ENCODE results near the gene CLBA1.

Gene CLBA1

DNA sequence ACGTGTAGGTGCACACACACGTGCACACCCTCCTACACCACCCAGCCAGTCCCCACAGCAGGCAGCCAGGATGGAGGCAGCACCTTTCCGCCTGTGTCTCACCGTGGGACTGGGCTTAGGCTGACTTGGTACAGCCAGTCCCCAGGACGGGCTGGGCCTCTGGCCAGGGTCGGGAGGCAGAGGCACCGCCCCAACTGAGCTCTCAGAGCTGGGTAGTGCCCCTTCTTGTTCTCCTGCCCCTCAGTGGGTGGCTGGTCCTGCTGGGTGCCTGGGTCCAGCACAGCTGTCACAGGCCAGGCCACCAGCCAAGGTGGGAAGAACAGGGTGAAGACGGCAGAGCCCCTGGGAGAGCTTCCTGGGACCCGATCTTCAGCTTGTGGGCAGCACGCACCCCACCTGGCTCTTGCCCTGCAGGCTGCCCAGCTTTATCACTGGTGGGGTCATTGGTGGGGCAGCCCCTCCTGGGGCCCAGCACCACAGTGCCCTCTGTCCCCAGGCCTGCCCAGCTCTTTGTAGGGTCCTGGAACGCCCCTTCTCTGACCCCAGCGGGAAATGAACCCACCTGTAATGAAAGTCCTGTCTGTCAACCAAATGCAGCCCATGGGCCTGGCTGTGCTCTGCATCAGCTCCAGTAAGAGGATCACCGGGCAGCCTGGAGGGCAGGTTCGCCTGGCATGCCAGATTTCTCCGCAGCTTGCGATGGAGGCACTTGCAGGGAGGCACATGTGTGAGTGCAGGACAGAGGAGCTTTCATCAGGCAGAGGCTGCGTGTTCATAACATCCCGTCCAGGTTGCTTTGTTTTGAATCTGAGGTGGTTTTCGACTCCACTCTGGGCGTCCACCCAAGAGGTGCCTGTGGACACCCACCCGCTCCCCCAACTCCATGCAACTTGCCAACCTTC, 20.6 kb downstream of the CLBA1 start:
- DNase-seq = no peak

DNA sequence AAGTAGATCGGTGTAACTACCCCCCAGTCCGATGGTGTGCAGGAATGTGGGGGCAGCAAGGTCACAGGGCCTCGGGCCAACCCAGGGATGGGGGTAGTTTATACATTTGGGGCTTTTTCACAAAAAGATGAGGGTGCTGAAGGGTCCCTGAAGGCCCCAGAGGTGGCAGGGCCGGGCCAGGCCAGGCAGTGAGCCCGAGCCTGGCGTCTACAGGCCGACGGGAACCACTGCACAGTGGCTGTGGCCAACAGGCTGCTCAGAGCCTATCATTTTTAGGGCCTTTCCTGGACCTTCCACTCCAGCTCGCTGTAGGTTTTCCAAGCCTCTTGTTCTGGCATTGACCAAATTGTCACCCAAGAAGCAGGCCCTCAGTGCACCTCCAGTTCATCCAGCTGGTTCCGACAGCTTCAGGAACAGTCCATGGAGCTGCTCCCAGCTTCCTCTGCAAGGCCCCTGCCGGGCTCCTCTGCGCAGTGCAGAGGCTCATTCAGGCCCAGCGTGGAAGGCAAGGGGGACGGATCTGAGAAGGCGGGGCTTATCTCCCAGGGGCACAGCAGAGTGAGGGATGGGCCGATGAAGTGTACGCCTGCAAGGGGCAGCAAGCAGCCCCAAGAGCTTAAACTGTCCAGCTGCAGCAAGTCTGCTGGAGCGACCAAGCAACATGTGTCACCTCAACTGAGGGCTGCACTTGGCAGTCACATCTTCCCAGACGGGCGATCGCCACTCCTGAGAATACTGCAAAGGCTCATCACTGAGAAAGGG, 21.4 kb downstream of the CLBA1 start:
- no peak for DNase-seq

DNA sequence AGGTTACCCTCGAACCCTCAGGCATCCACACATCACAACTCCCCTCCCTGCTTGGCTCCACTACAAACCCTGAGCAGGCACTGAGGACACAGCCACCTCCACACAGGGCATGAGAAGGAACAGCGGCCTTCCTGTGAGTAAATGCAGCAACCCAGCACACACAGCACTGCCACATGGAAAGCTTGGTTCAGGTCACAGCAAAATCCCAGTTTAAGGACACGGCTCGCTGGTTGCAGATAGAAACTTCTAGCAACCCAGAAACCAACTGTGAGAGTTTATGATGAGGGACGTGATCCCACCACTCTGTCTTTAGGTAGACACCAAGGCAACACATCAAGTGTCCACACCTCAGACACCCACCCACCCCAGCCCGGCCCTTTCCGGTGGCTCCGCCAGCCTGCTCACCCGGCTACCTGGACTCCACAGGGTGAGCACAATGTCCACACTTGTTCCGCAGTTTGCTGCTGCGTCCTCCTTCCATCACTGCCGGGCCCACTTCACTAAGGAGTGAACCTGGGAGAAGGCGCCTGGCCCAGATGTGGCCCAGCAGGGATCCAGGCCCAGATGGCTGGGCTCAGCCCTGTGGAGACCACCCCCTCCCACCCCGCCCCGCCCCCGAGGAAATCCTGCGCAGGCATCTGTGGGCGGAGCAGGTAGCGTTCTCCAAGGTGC, 22.1 kb downstream of the CLBA1 start:
- no peak for DNase-seq

DNA sequence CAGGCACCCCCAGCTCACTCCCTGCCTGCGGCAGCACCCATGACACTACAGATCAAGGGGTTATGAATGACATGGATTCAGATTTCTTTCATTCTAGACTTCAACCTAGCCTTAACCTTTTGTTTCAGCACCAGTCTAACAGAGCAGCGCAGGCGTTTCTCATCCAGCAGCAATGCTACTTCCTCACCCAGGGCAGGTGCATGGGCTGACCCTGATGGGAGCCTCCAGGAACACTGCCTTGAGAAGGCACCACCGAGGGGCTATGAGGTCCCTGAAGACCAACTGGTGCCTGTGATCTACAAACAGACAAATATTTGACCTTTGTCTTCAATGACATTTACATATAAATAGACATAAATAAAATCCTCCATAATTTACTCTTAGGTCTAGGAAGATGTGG, 24.5 kb downstream of the CLBA1 start:
- DNase-seq = no peak

DNA sequence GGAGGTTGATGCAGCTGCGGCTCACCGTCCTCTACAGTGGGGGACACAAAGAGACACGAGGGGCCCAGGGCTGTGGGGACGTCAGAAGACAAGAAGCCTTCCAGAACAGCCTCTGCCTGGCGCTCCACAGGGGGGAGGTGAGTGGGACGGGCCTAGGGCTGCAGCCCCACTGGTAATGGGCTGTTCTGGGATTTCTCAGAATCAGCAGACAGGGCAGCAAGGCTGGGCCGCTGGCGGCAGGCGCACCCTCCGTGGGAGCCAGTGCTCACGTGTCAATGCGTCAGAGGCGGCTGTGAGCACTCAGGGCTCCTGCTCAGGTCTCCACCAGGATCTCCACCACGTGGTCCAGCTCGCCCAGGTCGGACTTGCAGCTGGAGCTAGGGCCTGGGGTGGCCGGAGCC, 25.3 kb downstream of the CLBA1 start:
- DNase-seq = no peak

DNA sequence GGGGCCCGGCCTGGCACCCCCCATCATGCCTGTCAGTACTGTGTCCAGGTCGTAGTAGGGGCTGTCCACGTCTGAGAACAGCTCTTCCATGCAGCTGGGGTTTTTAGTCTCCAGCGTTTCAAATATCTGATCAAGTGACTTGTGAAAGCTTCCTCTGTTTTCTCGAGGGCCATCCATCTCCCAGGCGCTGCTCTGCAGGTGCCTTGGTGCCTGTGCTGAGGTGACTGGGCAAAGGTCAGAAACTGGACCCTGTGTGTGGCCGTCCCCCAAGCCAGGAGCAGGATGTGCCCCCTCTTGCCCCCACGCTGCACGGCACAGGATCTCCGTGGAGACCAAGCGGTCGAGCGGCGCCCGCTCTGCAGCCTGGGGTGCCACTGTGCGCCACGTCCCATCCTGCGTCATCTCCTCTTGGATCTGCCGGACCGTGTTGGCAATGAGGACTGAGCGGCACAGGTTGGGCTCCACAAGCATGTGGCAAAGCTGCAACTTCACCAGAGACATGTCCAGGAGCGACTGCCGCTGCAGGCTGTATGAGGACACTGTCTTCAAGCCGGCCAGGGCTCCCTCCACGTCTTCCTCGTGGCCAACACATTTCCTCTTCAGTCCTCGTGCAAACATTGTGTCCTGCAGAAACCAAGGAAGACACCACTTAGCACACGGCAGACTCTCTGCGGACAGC, 25.9 kb downstream of the CLBA1 start:
- no peak for DNase-seq

DNA sequence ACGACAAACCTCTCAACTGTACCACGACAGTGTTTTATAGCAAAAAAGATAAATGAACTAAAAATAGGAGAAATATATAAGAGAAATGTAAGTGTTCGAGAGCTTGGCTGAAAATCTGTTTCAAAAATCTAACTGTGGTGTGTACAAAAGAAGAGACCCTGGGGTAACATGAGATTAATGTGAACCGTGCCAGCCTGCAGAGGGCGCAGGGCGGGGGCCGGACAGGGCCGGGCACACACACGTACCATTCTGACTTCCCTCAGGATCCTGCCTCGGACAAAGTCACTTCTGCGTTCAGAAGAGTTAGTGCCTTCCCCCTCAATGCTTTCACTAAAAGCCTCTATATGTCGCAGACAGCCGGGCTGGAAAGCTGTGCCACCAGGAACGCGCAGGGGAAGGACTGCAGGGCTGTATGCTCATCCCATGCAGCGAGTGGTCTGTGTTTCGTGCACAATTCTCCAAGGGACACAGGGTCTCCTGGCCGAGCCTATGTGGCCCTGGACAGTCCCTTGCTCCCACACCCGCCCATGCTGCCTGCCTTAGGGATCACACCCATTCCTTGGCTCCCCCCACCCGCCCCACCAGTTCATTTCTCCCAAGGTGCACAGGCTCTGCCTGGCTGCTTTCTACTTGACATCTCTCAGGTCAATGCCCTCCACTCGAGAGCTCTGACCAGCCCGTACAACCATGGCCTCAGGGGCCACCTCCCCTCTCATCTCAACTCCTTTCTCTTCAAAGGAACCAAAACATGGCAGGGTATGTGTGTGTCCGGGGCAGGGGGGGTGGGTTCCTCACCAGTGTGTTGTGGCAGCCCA, 26.8 kb downstream of the CLBA1 start:
- no peak for DNase-seq

DNA sequence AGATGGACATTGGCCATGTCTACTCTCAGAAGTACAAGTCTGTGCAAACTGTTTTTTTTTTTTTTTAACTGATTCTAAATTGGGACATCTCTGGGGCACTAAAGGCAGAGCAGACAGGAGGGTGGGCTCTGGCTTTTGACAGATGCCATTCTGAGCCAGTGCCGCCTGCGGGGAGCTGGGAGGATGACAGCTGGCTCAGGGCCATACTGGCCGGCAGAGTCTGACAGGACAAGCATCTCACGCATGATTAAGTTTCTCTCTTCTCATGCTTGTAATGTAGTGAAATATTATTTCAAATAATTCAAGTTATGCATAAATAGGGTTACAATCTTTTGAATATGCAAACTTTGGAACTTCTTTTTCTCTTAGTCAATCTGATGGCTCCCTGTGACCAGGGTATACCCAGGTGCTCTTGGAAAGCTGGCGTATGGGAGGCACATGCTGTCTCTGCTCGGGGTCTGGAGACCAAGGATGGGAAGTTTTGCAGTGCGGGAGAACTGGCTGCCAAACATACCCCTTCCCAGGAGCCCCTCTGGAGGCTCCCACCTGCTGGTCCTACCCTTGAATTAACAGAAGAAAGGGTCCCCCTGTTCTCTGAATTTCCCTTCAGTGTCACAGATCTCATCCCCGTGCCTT, 27.7 kb downstream of the CLBA1 start:
- no peak for DNase-seq

DNA sequence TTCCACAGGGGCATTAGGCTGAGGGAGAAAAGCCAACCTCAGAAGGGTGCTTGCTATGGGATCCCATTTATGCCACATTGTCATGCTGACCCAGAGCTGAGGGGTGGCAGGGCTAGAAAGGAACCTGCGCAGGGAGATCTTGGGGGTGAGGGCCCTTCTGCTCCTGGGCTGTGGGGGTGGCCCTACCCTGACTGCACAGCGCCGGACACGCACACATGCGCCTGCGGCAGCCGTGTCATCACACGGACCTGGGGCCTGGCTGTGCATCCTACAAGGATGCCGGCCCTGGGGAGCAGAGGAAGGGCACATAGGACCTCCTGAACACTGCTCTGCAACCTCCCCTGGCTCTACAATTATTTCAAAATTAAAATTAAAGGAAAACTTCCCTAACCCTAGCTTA, 28.4 kb downstream of the CLBA1 start:
- DNase-seq = no peak

DNA sequence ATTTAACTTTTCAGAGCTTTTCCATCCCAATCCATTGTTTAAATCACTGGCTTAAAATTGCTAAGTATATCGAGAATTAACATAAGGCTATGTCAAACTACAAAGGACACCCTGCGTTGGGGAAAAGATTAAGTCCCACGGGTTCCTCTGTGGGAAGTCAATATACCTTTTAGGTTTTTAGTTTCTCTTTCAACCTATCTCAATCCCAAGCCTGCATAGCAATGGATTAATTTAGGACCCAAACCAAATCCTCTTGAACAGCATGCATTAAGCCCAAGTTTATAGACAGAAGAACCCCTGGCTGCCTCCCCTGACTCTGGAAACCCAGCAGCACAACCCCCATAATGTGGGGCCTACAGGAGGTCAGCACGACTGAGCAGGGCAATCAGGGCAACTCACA, 29.0 kb downstream of the CLBA1 start:
- no peak for DNase-seq

DNA sequence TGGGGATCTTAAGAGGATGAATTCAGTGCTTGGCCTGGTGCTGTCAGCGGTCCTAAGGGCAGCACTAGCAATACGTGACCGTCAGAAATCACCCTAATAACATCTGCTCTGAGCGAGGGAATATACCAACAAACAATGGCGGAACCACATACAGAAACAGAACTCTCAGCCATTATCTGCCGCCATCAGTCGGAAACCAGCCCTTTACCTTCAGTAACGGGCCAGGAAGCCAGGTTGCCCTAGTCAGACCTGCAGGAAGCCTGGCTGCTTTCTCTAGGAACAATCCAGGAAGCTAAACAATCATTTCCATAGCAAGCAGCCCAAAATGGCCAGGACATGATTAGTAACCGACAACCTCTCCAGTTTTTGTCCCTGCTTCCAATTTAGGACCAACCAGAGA, 29.7 kb downstream of the CLBA1 start:
- no peak for DNase-seq

DNA sequence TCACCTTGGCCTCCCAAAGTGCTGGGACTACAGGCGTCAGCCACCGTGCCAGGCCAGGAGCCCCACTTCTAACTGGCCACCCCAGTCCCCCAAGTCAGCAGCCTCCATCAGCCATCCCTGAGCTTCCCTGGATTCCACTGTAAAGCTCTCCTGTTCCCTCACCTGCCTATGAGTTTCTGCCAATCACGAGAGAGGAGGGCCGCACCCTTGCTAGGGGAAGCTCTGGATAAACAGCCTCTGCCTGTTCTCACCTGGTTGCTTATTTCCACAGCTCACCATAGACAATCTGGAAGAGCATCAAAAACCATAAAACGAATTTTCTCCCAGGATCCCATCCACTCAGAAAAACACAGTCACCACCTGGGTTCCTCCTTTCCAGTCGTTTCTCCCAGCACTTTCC, 30.3 kb downstream of the CLBA1 start:
- no peak for DNase-seq

DNA sequence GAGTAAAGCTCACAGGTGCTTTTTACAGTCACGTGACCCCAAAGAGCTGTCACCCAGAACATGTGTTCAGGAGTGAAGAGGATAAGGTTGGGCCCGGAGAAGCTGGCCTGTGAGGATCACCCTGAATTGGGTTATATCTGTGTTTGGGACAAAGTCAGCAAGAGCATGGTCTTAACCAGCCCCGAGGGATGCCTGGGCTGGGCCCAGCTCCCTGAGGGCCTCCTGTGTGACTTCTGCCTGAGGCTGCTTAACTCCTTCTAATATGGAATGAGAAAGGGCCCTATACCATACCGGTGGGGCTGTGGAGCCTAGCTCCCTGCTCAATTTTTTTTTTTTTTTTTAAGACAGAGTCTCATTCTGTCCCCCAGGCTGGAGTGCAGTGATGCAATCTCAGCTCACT, 32.8 kb downstream of the CLBA1 start:
- no peak for DNase-seq

DNA sequence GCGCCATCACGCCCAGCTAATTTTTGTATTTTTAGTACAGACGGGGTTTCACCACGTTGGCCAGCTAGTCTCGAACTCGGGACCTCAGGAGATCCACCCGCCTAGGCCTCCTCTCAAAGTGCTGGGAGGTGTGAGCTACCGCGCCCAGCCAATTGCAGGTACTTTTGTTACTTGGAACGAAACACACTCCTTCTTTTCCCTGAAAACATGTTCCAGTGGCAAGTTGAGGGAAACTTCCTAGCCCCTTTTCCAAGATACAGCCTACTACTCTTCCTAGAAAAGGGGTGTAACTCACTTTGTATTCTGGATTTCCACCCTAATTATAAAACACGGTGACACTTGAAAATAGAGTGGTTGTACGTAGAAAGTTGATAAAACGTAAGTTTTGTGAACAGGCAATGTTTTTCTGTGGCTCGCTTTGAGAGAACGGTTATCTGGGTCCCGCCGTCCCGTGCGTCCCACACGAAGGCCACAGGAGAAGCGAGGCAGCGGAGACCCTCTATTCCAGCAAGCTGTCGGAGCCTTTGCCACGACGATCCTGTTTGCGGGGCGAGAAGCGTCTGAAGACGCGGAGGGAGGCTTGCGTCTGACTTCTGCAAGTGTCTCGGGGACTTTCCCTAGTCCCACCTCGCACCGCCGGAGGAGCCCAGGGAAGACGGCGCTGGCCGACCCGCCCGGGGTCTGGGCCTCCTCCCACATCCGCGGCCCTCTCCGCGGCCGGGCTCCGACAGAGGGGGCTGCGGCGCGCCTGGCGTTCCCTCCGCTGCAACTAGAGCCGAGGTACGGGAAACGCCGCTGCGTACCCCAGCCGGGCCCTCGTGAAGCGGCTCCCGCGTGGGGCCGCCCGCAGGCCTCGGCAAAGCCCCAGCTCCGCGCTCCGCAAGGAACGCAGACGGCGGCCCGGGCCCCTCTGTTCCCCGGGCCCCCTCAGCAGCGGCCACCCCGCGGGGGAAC, 34.5 kb downstream of the CLBA1 start:
- no peak for DNase-seq

DNA sequence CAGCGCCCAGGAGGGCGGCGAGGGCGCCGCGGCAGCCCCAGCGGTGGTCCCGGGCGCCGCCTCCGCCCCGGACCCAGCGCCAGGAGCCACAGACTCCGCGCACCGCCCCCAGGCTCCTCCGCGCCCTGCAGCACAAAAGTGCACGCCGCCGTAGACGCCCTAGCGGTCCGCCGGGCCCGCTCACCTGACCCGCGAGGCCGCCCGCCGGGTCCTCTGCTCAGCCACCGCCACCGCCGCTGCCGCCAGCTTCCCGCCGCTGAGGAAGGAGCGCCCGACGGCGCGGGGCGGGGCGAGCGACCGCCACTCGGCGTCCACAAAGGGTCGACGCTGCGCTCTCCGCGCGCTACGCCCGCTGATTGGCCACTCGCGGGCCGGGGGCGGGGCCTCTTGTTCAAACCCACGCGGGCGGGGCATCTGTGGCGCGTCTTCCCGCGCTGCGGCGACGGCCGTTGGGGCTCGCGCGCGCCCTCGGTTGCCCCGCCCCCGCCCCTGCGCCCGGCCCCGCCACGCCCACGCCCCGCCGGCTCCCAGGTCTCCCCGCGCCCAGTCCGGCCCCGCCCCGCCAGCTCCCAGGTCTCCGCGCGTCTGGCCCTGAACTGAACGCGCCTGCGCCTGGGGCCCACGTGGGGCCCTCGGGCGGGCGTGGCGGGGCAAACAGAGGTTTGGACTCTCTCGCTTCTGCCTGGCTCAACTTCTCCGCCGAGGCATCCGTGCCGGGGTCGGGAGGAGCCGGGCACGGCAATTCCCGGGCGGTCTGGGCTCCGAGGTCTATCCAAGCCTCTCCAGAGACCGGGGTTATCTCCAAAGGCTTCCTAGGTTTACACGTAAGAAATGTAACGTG, 35.4 kb downstream of the CLBA1 start, which contains the start of gene CDCA4:
Gene CDCA4, minus strand, starts transcription at position 269 of the 841 bp plus-strand sequence. CDS start 9,154 bp downstream, outside the sequence.
- DNase-seq = peak; percentile 98

DNA sequence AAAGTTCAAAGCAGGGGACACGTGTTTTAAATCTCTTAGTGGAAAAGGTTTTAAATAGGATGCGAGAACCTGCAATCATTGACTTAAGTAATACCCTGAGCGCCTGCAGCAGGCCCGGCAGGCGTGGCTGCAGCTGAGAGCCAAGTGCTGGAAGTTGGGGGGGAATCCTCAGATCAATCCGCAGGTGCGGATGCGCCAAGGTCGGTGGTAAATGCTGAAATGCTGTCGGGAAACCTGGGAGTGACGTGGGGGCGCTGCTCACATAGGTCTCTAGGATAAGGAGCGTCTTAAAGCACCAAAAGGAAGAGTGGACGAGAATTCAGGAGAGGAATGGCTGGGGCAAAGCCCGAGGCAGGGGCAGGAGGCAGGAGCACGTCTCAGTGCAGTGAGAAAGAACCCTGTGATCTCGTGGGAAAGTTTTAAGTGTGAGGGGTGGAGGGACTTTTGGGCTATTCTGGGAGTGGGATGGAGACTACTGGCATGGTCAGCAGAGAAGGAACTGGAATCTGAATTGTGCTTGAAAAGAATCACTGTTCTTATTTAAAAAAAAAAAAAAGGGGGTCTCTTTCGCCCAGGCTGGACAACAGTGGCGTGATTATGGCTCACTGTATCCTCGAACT, 36.2 kb downstream of the CLBA1 start:
- DNase-seq = no peak

DNA sequence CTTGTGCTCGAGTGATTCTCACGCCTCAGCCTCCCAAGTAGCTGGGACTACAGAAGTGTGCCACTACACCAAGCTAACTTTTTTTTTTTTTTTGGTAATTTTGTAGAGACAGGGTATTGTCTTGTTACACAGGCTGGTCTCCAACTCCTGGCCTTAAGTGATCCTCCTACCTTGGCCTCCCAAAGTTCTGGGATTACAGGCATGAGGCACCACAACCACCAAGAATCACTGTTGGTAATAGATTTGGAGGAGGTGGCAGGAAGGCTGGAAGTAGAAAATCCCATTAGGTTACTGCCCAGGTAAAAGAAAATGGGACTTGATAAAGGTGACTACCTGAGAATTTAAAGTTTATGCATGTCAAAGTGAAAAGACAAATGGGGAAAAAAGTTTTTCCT, 36.7 kb downstream of the CLBA1 start:
- no peak for DNase-seq

DNA sequence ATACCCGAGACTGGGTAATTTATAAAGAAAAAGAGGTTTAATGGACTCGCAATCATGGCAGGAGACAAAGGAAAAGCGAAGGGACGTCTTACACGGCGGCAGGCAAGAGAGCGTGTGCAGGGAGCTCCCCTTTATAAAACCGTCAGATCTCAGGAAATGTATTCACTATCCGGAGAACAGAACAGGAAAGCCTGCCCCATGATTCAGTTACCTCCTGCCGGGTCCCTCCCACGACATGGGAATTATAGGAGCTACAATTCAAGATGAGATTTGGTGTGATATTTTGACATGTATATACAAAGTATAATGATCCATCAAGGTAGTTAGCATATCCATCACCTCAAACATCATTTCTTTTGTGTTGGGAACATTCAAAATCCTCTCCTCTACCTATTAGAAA, 37.6 kb downstream of the CLBA1 start:
- no peak for DNase-seq

Data from right kidney (tissue), 1 donor.